GM23338 (cell line): ENCODE data around the gene PTPRN2. TPM values are rescaled to one million over a fixed set of nuclear protein-coding genes. Genes with fewer than 3 reads are reported as not detected.

Source experiments
- ATAC-seq: fragments of 200-7000 bp; cut with Tn5 transposase; 3 replicates; pipeline ENCODE4 v1.9.1; 2020
- DNase-seq: peaks from one replicate; pipeline ENCODE4 v3.0.0-alpha.2; 2015; ENCODE audit warnings: low spot score
- H2AFZ ChIP-seq: fragments of 200-600 bp; sonication (generic); 2 replicates; pipeline ENCODE4 v1.8.0; 2016; ENCODE audit warnings: antibody characterized with exemption, mild to moderate bottlenecking, moderate library complexity
- H3F3A ChIP-seq: fragments of 200-600 bp; sonication (generic); replicated peaks from 2 replicates; pipeline ENCODE4 v1.8.0; 2017; ENCODE audit warnings: antibody characterized with exemption, mixed run types, low read depth
- H3K27ac ChIP-seq: fragments of 200-600 bp; sonication (generic); 2 replicates; pipeline ENCODE4 v1.6.1; 2016; ENCODE audit warnings: low read depth
- H3K27me3 ChIP-seq: fragments of 200-600 bp; sonication (generic); 2 replicates; pipeline ENCODE4 v1.8.0; 2016; ENCODE audit warnings: mild to moderate bottlenecking, mixed run types, moderate library complexity; ENCODE audit not compliant: insufficient read depth
- H3K36me3 ChIP-seq: fragments of 200-600 bp; sonication (generic); 2 replicates; pipeline ENCODE4 v1.8.0; 2016; ENCODE audit warnings: mild to moderate bottlenecking; ENCODE audit not compliant: insufficient read depth
- H3K4me1 ChIP-seq: fragments of 200-600 bp; sonication (generic); 2 replicates; pipeline ENCODE4 v1.8.0; 2016; ENCODE audit warnings: mild to moderate bottlenecking, moderate library complexity; ENCODE audit not compliant: insufficient read depth
- H3K4me2 ChIP-seq: fragments of 200-600 bp; sonication (generic); 2 replicates; pipeline ENCODE4 v1.7.1; 2017; ENCODE audit warnings: mixed run types
- H3K4me3 ChIP-seq: fragments of 200-600 bp; sonication (generic); 2 replicates; pipeline ENCODE4 v1.6.1; 2016; ENCODE audit warnings: mixed run types
- H3K79me2 ChIP-seq: fragments of 200-600 bp; sonication (generic); replicated peaks from 2 replicates; pipeline ENCODE4 v1.8.0; 2017; ENCODE audit warnings: mild to moderate bottlenecking; ENCODE audit not compliant: insufficient read depth
- H3K9me2 ChIP-seq: fragments of 200-600 bp; sonication (generic); 2 replicates; pipeline ENCODE4 v1.8.0; 2017; ENCODE audit not compliant: insufficient read depth
- H4K20me1 ChIP-seq: fragments of 200-600 bp; sonication (generic); replicated peaks from 2 replicates; pipeline ENCODE4 v1.8.0; 2017; ENCODE audit warnings: mild to moderate bottlenecking; ENCODE audit not compliant: insufficient read depth
- H3K27ac Mint-ChIP-seq: 2 replicates; pipeline ENCODE4 v1.8.0; 2020; ENCODE audit warnings: inconsistent platforms, mild to moderate bottlenecking, moderate library complexity, mixed read lengths
- H3K27me3 Mint-ChIP-seq: 3 replicates; pipeline ENCODE4 v1.8.0; 2022; ENCODE audit warnings: low read depth, mild to moderate bottlenecking, moderate library complexity, mixed read lengths, inconsistent platforms; ENCODE audit not compliant: insufficient read depth, poor library complexity
- H3K36me3 Mint-ChIP-seq: 3 replicates; pipeline ENCODE4 v1.8.0; 2021; ENCODE audit warnings: low read depth, mild to moderate bottlenecking, inconsistent platforms, moderate library complexity, mixed read lengths
- H3K4me1 Mint-ChIP-seq: 3 replicates; pipeline ENCODE4 v1.8.0; 2020; ENCODE audit warnings: mild to moderate bottlenecking, inconsistent platforms, mixed read lengths
- H3K4me3 Mint-ChIP-seq: 3 replicates; pipeline ENCODE4 v1.8.0; 2021; ENCODE audit warnings: moderate library complexity, mild to moderate bottlenecking, inconsistent platforms, mixed read lengths
- H3K9me3 Mint-ChIP-seq: 3 replicates; pipeline ENCODE4 v1.8.0; 2020; ENCODE audit warnings: moderate library complexity, mild to moderate bottlenecking, inconsistent platforms, mixed read lengths
- CREB1 ChIP-seq: fragments of 250-450 bp; sonication (Bioruptor Pico); IDR thresholded peaks from 2 replicates; pipeline ENCODE4 v1.5.0; 2020; ENCODE audit warnings: low read depth, mild to moderate bottlenecking, moderate library complexity
- EZH2 ChIP-seq: fragments of 200-600 bp; sonication (generic); IDR thresholded peaks from one replicate; pipeline ENCODE4 v1.8.0; 2017; ENCODE audit warnings: antibody characterized with exemption, mild to moderate bottlenecking, low read depth; ENCODE audit not compliant: unreplicated experiment
- EZH2phosphoT487 ChIP-seq: fragments of 200-600 bp; sonication (generic); IDR thresholded peaks from one replicate; pipeline ENCODE4 v1.8.1; 2018; ENCODE audit warnings: antibody characterized with exemption; ENCODE audit not compliant: unreplicated experiment
- JUNB ChIP-seq: IDR thresholded peaks from one replicate; pipeline ENCODE4 v1.6.1; 2016; ENCODE audit warnings: antibody characterized with exemption; ENCODE audit not compliant: unreplicated experiment
- NANOG ChIP-seq: IDR thresholded peaks from 2 replicates; pipeline ENCODE4 v1.6.1; 2016; ENCODE audit warnings: antibody characterized with exemption, borderline replicate concordance
- POLR2AphosphoS5 ChIP-seq: IDR thresholded peaks from 2 replicates; pipeline ENCODE4 v1.6.1; 2016; ENCODE audit warnings: antibody characterized with exemption, low read depth
- STAT1 ChIP-seq: IDR thresholded peaks from one replicate; pipeline ENCODE4 v1.6.1; 2016; ENCODE audit warnings: antibody characterized with exemption; ENCODE audit not compliant: unreplicated experiment
- ZNF331 ChIP-seq: fragments of 250-450 bp; sonication (Bioruptor Pico); IDR thresholded peaks from 2 replicates; pipeline ENCODE4 v1.5.0; 2020; ENCODE audit warnings: low read depth, mild to moderate bottlenecking, moderate library complexity
- polyA plus RNA-seq: library from polyadenylated mRNA; unstranded; fragments of >200 nt; fragmentation: Nextera tagmentation; extraction: Ambion mirVana; gene quantifications from 2 replicates; pipeline ENCODE4 v1.2.1, GENCODE V29; 2016
- total RNA-seq: library from RNA; depleted of rRNA; stranded (reverse); fragments of >200 nt; shearing (Covaris generic); gene quantifications from 2 replicates; pipeline ENCODE4 v1.2.3, GENCODE V29; 2014
- TF ChIP-seq, protein P1 (sequence below): fragments of 250-450 bp; sonication (Bioruptor Pico); IDR thresholded peaks from 2 replicates; pipeline ENCODE4 v1.5.0; 2020; ENCODE audit warnings: mild to moderate bottlenecking, moderate library complexity
- TF ChIP-seq, protein P2 (sequence below), 2 experiments: fragments of 200-600 bp in 1 of 2; sonication (generic) in 1 of 2; conservative IDR thresholded peaks; 2 replicates each; pipeline versions ENCODE4 v1.5.1 to v1.6.1; 2016 to 2017; ENCODE audit warnings: antibody characterized with exemption in 2 of 2, low read depth in 2 of 2, mild to moderate bottlenecking in 2 of 2, moderate library complexity in 1 of 2
- TF ChIP-seq, protein P3 (sequence below): IDR thresholded peaks from one replicate; pipeline ENCODE4 v1.6.1; 2018; ENCODE audit warnings: antibody characterized with exemption; ENCODE audit not compliant: unreplicated experiment
- TF ChIP-seq, protein P4 (sequence below): IDR thresholded peaks from 2 replicates; pipeline ENCODE4 v1.6.1; 2016; ENCODE audit warnings: antibody characterized with exemption

PTPRN2 gene
- total and polyA plus RNA-seq, 2 experiments from 2014 or later: 0.87 to 4.0 TPM

DNA sequence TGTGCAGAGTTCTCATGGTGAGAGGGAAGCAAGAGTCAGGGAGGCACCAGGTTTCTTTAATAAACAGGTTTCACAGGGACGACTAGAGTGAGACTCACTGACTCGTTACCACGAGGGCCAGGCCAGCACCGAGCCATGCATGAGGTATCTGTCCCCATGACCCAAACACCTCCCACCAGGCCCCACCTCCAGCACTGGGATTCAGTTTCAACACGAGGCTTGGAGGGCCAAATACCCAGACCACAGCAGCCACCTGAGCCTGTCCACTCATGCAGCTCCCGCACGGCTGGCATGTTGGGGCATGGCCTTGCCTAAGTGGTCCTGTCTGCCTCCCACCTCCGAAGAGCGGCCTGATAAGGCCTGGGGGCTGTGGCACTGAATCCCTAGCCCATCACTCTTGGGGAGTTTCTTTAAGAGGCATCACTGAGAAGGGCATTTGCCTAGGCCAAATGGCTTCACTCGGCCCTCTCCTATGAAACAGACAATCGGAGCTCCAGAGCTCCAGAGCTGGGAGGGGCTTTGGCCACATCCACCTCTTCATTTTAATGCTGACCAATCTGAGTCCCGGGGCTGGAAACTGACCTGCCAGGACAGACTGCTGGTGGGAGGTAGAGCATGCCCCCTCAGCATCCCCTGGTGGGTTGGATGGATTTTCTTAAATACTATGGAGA is 1093.0 kb downstream of the PTPRN2 start:
- peaks cover 2% of the 10 kb centered on the region for H3K27me3 Mint-ChIP-seq
- peaks cover 31% of the 10 kb centered on the region for H3K36me3 Mint-ChIP-seq
- H3K4me1 Mint-ChIP-seq: no peaks in the 10 kb centered on the region
- H3K4me3 Mint-ChIP-seq: no peak overlapping the region
- TF ChIP-seq, protein P1, sequence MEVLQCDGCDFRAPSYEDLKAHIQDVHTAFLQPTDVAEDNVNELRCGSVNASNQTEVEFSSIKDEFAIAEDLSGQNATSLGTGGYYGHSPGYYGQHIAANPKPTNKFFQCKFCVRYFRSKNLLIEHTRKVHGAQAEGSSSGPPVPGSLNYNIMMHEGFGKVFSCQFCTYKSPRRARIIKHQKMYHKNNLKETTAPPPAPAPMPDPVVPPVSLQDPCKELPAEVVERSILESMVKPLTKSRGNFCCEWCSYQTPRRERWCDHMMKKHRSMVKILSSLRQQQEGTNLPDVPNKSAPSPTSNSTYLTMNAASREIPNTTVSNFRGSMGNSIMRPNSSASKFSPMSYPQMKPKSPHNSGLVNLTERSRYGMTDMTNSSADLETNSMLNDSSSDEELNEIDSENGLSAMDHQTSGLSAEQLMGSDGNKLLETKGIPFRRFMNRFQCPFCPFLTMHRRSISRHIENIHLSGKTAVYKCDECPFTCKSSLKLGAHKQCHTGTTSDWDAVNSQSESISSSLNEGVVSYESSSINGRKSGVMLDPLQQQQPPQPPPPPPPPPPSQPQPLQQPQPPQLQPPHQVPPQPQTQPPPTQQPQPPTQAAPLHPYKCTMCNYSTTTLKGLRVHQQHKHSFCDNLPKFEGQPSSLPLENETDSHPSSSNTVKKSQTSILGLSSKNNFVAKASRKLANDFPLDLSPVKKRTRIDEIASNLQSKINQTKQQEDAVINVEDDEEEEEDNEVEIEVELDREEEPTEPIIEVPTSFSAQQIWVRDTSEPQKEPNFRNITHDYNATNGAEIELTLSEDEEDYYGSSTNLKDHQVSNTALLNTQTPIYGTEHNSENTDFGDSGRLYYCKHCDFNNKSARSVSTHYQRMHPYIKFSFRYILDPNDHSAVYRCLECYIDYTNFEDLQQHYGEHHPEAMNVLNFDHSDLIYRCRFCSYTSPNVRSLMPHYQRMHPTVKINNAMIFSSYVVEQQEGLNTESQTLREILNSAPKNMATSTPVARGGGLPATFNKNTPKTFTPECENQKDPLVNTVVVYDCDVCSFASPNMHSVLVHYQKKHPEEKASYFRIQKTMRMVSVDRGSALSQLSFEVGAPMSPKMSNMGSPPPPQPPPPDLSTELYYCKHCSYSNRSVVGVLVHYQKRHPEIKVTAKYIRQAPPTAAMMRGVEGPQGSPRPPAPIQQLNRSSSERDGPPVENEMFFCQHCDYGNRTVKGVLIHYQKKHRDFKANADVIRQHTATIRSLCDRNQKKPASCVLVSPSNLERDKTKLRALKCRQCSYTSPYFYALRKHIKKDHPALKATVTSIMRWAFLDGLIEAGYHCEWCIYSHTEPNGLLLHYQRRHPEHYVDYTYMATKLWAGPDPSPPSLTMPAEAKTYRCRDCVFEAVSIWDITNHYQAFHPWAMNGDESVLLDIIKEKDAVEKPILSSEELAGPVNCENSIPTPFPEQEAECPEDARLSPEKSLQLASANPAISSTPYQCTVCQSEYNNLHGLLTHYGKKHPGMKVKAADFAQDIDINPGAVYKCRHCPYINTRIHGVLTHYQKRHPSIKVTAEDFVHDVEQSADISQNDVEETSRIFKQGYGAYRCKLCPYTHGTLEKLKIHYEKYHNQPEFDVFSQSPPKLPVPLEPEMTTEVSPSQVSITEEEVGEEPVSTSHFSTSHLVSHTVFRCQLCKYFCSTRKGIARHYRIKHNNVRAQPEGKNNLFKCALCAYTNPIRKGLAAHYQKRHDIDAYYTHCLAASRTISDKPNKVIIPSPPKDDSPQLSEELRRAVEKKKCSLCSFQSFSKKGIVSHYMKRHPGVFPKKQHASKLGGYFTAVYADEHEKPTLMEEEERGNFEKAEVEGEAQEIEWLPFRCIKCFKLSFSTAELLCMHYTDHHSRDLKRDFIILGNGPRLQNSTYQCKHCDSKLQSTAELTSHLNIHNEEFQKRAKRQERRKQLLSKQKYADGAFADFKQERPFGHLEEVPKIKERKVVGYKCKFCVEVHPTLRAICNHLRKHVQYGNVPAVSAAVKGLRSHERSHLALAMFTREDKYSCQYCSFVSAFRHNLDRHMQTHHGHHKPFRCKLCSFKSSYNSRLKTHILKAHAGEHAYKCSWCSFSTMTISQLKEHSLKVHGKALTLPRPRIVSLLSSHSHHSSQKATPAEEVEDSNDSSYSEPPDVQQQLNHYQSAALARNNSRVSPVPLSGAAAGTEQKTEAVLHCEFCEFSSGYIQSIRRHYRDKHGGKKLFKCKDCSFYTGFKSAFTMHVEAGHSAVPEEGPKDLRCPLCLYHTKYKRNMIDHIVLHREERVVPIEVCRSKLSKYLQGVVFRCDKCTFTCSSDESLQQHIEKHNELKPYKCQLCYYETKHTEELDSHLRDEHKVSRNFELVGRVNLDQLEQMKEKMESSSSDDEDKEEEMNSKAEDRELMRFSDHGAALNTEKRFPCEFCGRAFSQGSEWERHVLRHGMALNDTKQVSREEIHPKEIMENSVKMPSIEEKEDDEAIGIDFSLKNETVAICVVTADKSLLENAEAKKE (CRISPR knock-in tag): no peak
- no peak for TF ChIP-seq JUNB
- TF ChIP-seq POLR2AphosphoS5: no peak
- no peak for TF ChIP-seq EZH2
- no peak for TF ChIP-seq ZNF331 (CRISPR knock-in tag)
- TF ChIP-seq CREB1 (CRISPR knock-in tag): no peak
- no peak for TF ChIP-seq STAT1
- no peak for TF ChIP-seq NANOG
- TF ChIP-seq, protein P2, sequence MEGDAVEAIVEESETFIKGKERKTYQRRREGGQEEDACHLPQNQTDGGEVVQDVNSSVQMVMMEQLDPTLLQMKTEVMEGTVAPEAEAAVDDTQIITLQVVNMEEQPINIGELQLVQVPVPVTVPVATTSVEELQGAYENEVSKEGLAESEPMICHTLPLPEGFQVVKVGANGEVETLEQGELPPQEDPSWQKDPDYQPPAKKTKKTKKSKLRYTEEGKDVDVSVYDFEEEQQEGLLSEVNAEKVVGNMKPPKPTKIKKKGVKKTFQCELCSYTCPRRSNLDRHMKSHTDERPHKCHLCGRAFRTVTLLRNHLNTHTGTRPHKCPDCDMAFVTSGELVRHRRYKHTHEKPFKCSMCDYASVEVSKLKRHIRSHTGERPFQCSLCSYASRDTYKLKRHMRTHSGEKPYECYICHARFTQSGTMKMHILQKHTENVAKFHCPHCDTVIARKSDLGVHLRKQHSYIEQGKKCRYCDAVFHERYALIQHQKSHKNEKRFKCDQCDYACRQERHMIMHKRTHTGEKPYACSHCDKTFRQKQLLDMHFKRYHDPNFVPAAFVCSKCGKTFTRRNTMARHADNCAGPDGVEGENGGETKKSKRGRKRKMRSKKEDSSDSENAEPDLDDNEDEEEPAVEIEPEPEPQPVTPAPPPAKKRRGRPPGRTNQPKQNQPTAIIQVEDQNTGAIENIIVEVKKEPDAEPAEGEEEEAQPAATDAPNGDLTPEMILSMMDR (conservative IDR thresholded peaks at IDR 0.05; ENCODE audit: low read depth in 2 of 2): no peak
- TF ChIP-seq, protein P3, sequence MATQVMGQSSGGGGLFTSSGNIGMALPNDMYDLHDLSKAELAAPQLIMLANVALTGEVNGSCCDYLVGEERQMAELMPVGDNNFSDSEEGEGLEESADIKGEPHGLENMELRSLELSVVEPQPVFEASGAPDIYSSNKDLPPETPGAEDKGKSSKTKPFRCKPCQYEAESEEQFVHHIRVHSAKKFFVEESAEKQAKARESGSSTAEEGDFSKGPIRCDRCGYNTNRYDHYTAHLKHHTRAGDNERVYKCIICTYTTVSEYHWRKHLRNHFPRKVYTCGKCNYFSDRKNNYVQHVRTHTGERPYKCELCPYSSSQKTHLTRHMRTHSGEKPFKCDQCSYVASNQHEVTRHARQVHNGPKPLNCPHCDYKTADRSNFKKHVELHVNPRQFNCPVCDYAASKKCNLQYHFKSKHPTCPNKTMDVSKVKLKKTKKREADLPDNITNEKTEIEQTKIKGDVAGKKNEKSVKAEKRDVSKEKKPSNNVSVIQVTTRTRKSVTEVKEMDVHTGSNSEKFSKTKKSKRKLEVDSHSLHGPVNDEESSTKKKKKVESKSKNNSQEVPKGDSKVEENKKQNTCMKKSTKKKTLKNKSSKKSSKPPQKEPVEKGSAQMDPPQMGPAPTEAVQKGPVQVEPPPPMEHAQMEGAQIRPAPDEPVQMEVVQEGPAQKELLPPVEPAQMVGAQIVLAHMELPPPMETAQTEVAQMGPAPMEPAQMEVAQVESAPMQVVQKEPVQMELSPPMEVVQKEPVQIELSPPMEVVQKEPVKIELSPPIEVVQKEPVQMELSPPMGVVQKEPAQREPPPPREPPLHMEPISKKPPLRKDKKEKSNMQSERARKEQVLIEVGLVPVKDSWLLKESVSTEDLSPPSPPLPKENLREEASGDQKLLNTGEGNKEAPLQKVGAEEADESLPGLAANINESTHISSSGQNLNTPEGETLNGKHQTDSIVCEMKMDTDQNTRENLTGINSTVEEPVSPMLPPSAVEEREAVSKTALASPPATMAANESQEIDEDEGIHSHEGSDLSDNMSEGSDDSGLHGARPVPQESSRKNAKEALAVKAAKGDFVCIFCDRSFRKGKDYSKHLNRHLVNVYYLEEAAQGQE: no peak
- TF ChIP-seq, protein P4, sequence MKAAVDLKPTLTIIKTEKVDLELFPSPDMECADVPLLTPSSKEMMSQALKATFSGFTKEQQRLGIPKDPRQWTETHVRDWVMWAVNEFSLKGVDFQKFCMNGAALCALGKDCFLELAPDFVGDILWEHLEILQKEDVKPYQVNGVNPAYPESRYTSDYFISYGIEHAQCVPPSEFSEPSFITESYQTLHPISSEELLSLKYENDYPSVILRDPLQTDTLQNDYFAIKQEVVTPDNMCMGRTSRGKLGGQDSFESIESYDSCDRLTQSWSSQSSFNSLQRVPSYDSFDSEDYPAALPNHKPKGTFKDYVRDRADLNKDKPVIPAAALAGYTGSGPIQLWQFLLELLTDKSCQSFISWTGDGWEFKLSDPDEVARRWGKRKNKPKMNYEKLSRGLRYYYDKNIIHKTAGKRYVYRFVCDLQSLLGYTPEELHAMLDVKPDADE: no peak
- TF ChIP-seq EZH2phosphoT487: no peak
- Histone ChIP-seq H3F3A (no peaks in the 10 kb centered on the region), H3K4me3 (no peak overlapping the region), H3K36me3 (no peaks in the 10 kb centered on the region), H3K9me2 (no peaks in the 10 kb centered on the region), H3K4me2 (no peak overlapping the region), H3K27ac (no peak overlapping the region), H4K20me1 (no peaks in the 10 kb centered on the region), H2AFZ (no peak overlapping the region), H3K4me1 (no peaks in the 10 kb centered on the region), H3K27me3 (no peaks in the 10 kb centered on the region), H3K79me2 (no peaks in the 10 kb centered on the region)
- no peak for ATAC-seq
- no peak overlapping the region for H3K27ac Mint-ChIP-seq
- no peak for DNase-seq
- peaks cover 98% of the 10 kb centered on the region for H3K9me3 Mint-ChIP-seq
